Sigmoid colon (tissue), 4 donors: ENCODE data around the gene DRD2.

Experiments used
- EP300 ChIP-seq, 4 donors: sonication (generic); formaldehyde crosslinking; IDR thresholded peaks; one replicate each; pipeline ENCODE4 v1.6.1; 2017; ENCODE audit warnings: antibody characterized with exemption in 4 of 4
- POLR2A ChIP-seq, 2 donors: fragments of 450-650 bp; IDR thresholded peaks; one replicate each; pipeline ENCODE4 v1.6.1; 2016; ENCODE audit warnings: antibody characterized with exemption in 2 of 2, mild to moderate bottlenecking in 2 of 2, moderate library complexity in 2 of 2
- POLR2AphosphoS5 ChIP-seq, 4 donors: sonication (generic); formaldehyde crosslinking; IDR thresholded peaks; one replicate each; pipeline ENCODE4 v1.6.1; 2017; ENCODE audit warnings: antibody characterized with exemption in 4 of 4
- TF ChIP-seq, protein P1 (sequence below), 4 experiments: fragments of 450-650 bp in 3 of 4; fragments of 200-600 bp in 1 of 4; IDR thresholded peaks; one replicate each; pipeline ENCODE4 v1.5.1; 2016 to 2019; ENCODE audit warnings: antibody characterized with exemption in 4 of 4, mild to moderate bottlenecking in 3 of 4, moderate library complexity in 2 of 4

DNA sequence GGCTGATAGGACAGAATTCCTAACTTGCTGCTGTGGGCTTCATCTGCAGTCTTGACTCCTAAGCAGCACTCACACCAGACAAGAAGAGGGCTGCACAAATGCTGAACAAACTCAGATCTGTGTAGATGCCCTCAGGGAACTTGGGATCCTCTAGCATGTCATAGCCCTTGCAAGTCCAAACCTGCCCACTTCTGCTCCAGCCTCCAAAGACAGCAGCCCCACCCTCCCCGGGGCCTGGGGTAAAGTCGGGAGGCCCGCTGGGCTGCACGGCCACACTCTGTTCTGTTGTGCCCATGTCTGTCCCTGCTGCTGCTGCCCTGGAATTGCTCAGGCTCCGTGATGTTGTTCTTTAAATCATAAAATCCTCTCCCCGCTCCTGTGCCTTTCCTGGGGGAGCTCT, 28.3 kb downstream of the DRD2 start:
- TF ChIP-seq, protein P1, sequence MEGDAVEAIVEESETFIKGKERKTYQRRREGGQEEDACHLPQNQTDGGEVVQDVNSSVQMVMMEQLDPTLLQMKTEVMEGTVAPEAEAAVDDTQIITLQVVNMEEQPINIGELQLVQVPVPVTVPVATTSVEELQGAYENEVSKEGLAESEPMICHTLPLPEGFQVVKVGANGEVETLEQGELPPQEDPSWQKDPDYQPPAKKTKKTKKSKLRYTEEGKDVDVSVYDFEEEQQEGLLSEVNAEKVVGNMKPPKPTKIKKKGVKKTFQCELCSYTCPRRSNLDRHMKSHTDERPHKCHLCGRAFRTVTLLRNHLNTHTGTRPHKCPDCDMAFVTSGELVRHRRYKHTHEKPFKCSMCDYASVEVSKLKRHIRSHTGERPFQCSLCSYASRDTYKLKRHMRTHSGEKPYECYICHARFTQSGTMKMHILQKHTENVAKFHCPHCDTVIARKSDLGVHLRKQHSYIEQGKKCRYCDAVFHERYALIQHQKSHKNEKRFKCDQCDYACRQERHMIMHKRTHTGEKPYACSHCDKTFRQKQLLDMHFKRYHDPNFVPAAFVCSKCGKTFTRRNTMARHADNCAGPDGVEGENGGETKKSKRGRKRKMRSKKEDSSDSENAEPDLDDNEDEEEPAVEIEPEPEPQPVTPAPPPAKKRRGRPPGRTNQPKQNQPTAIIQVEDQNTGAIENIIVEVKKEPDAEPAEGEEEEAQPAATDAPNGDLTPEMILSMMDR (IDR thresholded peaks at IDR 0.05): no peak
- TF ChIP-seq POLR2A (IDR thresholded peaks at IDR 0.05) (no peak), POLR2AphosphoS5 (IDR thresholded peaks at IDR 0.05) (no peak), EP300 (IDR thresholded peaks at IDR 0.05) (no peak)
